K562 (cell line): ENCODE data around the gene TRERF1. TPM values are rescaled to one million over a fixed set of nuclear protein-coding genes. Genes with fewer than 3 reads are reported as not detected.

ENCODE experiments used
- ATAC-seq: fragments of 200-7000 bp; cut with Tn5 transposase; 3 replicates; pipeline ENCODE4 v1.9.1; 2020; ENCODE audit warnings: moderate library complexity
- BruUV-seq: library from RNA; stranded (reverse); fragments of 400-500 nt; replicated peaks from 2 replicates; lab custom pipeline; 2021; lab: Mats Ljungman, UMichigan
- CTCF ChIA-PET: fragments of 300-600 bp; formaldehyde crosslinking; extraction: SDS; loops from one replicate; lab custom pipeline; 2021; ENCODE audit warnings: low intra/inter-chr PET ratio; lab: Yijun Ruan, JAX
- POLR2A ChIA-PET: fragments of 300-600, 350-650 bp; sonication (Branson Sonifier 250); formaldehyde crosslinking; extraction: SDS; loops from one replicate; lab custom pipeline; 2021; ENCODE audit warnings: antibody characterized with exemption, inconsistent platforms; lab: Yijun Ruan, JAX
- DNase-seq, 4 experiments: peaks; one replicate each; pipeline versions ENCODE4 v3.0.0 to v3.0.0-alpha.2; 2011 to 2018; ENCODE audit warnings: low spot score in 3 of 4, mixed read lengths in 3 of 4; ENCODE audit errors: extremely low read depth in 1 of 4
- FAIRE-seq: peaks from 2 replicates; lab custom pipeline; 2011; peaks lifted over from hg19 to GRCh38; lab: Jason Lieb, UNC
- H2AFZ ChIP-seq: 2 replicates; pipeline ENCODE4 v1.6.0; 2011; ENCODE audit warnings: low read depth, low read length, control low read depth, inconsistent platforms
- H3K27ac ChIP-seq: fragments of 200-600 bp; 3 replicates; pipeline ENCODE4 v1.8.0; 2011; ENCODE audit warnings: low read depth, mild to moderate bottlenecking, control low read depth, inconsistent platforms, low read length, moderate library complexity, mixed read lengths; ENCODE audit errors: extremely low read depth
- H3K27me3 ChIP-seq, 2 experiments: fragments of 300-600 bp in 1 of 2; 2 replicates in 1 of 2; 3 replicates in 1 of 2; pipeline versions ENCODE4 v1.6.0 to v1.8.0; 2011; ENCODE audit warnings: inconsistent platforms in 2 of 2, low read length in 2 of 2, mild to moderate bottlenecking in 1 of 2, mixed read lengths in 1 of 2, moderate library complexity in 1 of 2; ENCODE audit not compliant: control insufficient read depth in 2 of 2, insufficient read depth in 2 of 2
- H3K36me3 ChIP-seq: fragments of 300-600 bp; 3 replicates; pipeline ENCODE4 v1.8.0; 2011; ENCODE audit warnings: mild to moderate bottlenecking, low read length, inconsistent platforms; ENCODE audit not compliant: control insufficient read depth, insufficient read depth
- H3K4me1 ChIP-seq, 2 experiments: fragments of 200-600 bp in 1 of 2; replicated peaks in 1 of 2; 2 replicates in 1 of 2; 3 replicates in 1 of 2; pipeline versions ENCODE4 v1.5.1 to v1.8.0; 2011; ENCODE audit warnings: inconsistent platforms in 2 of 2, low read length in 2 of 2, mild to moderate bottlenecking in 1 of 2, mixed read lengths in 1 of 2, moderate library complexity in 1 of 2; ENCODE audit not compliant: control insufficient read depth in 2 of 2, insufficient read depth in 2 of 2
- H3K4me2 ChIP-seq: 2 replicates; pipeline ENCODE4 v1.6.1; 2011; ENCODE audit warnings: low read length, control low read depth, inconsistent platforms, mixed read lengths; ENCODE audit not compliant: insufficient read depth
- H3K4me3 ChIP-seq: fragments of 200-600 bp; sonication (generic), shearing (Covaris generic); 2 replicates; pipeline ENCODE4 v1.5.1; 2016; ENCODE audit warnings: control low read depth, inconsistent platforms
- H3K79me2 ChIP-seq: fragments of 200-600 bp; 3 replicates; pipeline ENCODE4 v1.8.0; 2011; ENCODE audit warnings: low read length, inconsistent platforms; ENCODE audit not compliant: control insufficient read depth, insufficient read depth
- H3K9ac ChIP-seq, 2 experiments: 2 replicates each; pipeline versions ENCODE4 v1.6.0 to v1.6.1; 2011; ENCODE audit warnings: low read depth in 2 of 2, low read length in 2 of 2, control low read depth in 1 of 2, inconsistent platforms in 1 of 2, mild to moderate bottlenecking in 1 of 2, mixed read lengths in 1 of 2; ENCODE audit not compliant: insufficient read depth in 1 of 2
- H3K9me1 ChIP-seq: one replicate; pipeline ENCODE4 v1.6.0; 2011; ENCODE audit warnings: inconsistent platforms, mild to moderate bottlenecking, low read length, moderate library complexity; ENCODE audit not compliant: control insufficient read depth, insufficient read depth
- H3K9me3 ChIP-seq: replicated peaks from 2 replicates; pipeline ENCODE4 v1.5.1; 2011; ENCODE audit warnings: low read depth, low read length, inconsistent platforms; ENCODE audit not compliant: control insufficient read depth, insufficient read depth
- H4K20me1 ChIP-seq: replicated peaks from 2 replicates; pipeline ENCODE4 v1.6.1; 2011; ENCODE audit warnings: low read length, inconsistent platforms, mixed read lengths; ENCODE audit not compliant: control insufficient read depth, insufficient read depth
- CREM ChIP-seq: IDR thresholded peaks from 2 replicates; pipeline ENCODE4 v1.6.1; 2014; ENCODE audit warnings: antibody characterized with exemption, low read depth
- ZBTB40 ChIP-seq, 2 experiments: fragments of 450-650 bp in 1 of 2; sonication (generic) in 1 of 2; formaldehyde crosslinking in 1 of 2; IDR thresholded peaks; 2 replicates each; pipeline versions ENCODE4 v1.7.1 to v1.9.0; 2016 to 2022; ENCODE audit warnings: inconsistent platforms in 1 of 2, mild to moderate bottlenecking in 1 of 2, missing genetic modification reagents in 1 of 2
- WGBS: fragments of 100-300 bp; shearing (Covaris generic); methylation state at CpG from one replicate; pipeline ENCODE4 v1.1.6; 2016; ENCODE audit warnings: low coverage, mixed read lengths; ENCODE audit not compliant: insufficient coverage; ENCODE audit errors: missing lambda C conversion rate; 5-methylcytosine and 5-hydroxymethylcytosine counted together
- in situ Hi-C: fragments of 300-500 bp; cut with MboI; formaldehyde crosslinking; loops from 4 replicates; pipeline ENCODE4 v1.15.0; 2018; ENCODE audit warnings: inconsistent platforms, mixed read lengths
- intact Hi-C: fragments of 100-400 bp; cut with micrococcal nuclease; formaldehyde crosslinking; loops from 2 replicates; pipeline ENCODE4 v1.14.2; 2022
- polyA plus RNA-seq, 8 experiments: library from polyadenylated mRNA; depleted of rRNA in 4 of 8; stranded (reverse) in 5 of 8; unstranded in 3 of 8; fragments of >200 nt; fragmentation: Nextera tagmentation in 2 of 8; fragmentation: Illumina TruSeq in 1 of 8; extraction: Ambion mirVana in 2 of 8; extraction: Trizol in 1 of 8; gene quantifications; 2 replicates each; pipeline versions ENCODE4 v1.2.1 to v1.2.3, GENCODE V29; 2011 to 2014; ENCODE audit warnings: inconsistent platforms in 1 of 8, missing spikeins in 1 of 8
- total RNA-seq, 7 experiments: library from RNA; depleted of rRNA in 6 of 7; stranded (reverse); fragments of >200 nt in 6 of 7; fragmentation: Illumina TruSeq in 2 of 7; extraction: Trizol in 2 of 7; gene quantifications; 2 replicates each; pipeline versions ENCODE4 v1.2.1 to v1.2.3, GENCODE V29; 2011 to 2021; ENCODE audit warnings: low replicate concordance in 1 of 7
- TF ChIP-seq, protein P1 (sequence below): IDR thresholded peaks from 2 replicates; pipeline ENCODE4 v1.6.1; 2012; ENCODE audit warnings: low read depth, low read length, improper control_type of control experiment, borderline replicate concordance

Gene TRERF1
- total and polyA plus RNA-seq, 9 of the 15 experiments (the other 6 are each of a cell fraction or from before 2014, with no cell fraction given): 0.04 to 0.20 (median 0.07) TPM; not detected in 3

DNA sequence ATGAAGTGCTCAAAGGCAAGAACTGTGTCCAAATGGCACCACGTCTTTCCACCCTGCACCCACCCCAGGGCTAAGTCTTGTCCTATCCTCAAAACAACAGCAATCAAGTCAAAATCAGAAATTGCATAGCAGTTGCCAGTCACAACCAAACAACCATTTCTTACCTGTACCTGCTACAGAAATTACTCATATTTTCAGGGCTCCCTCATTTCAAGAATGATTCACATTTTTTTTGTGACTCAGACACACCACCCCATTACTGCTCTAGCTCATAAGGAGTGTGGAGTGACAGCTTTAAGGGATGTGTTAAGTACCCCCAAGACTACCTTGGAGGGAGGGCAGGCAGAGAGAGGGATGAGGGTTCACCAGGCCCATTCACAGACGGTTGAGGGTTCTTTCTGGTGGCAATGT, 111.7 kb downstream of the TRERF1 start:
- no peak overlapping the region for H3K4me2 ChIP-seq
- POLR2A ChIA-PET: interaction anchor here (0.9 to 1.0 kb wide), 2 partner anchors 10 to 73 kb away, joined by 3 to 4 read pairs; no protein-coding TSS in a partner anchor
- H3K27ac ChIP-seq: no peak overlapping the region
- H3K9ac ChIP-seq: no peak overlapping the region
- H3K27me3 ChIP-seq: peaks cover 32 to 54% of the 10 kb centered on the region in 2 experiments
- H4K20me1 ChIP-seq: no peaks in the 10 kb centered on the region; the same call in 1 of the 2 replicates
- no peak overlapping the region for H2AFZ ChIP-seq
- no peaks in the 10 kb centered on the region for H3K36me3 ChIP-seq
- peaks cover 0 to 9% of the 10 kb centered on the region in 2 experiments; a peak in 2 of 5 replicates for H3K4me1 ChIP-seq
- no peak for ATAC-seq
- TF ChIP-seq ZBTB40 (IDR thresholded peaks at IDR 0.05) (no peak), ZBTB40 (CRISPR knock-in tag; IDR thresholded peaks at IDR 0.05) (no peak), CREM (no peak)
- TF ChIP-seq, protein P1, sequence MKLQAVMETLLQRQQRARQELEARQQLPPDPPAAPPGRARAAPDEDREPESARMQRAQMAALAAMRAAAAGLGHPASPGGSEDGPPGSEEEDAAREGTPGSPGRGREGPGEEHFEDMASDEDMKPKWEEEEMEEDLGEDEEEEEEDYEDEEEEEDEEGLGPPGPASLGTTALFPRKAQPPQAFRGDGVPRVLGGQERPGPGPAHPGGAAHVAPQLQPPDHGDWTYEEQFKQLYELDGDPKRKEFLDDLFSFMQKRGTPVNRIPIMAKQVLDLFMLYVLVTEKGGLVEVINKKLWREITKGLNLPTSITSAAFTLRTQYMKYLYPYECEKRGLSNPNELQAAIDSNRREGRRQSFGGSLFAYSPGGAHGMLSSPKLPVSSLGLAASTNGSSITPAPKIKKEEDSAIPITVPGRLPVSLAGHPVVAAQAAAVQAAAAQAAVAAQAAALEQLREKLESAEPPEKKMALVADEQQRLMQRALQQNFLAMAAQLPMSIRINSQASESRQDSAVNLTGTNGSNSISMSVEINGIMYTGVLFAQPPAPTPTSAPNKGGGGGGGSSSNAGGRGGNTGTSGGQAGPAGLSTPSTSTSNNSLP: no peak
- TF ChIP-seq, all 486 proteins: peak for 0
- no peak overlapping the region for H3K4me3 ChIP-seq
- no peaks in the 10 kb centered on the region for H3K9me3 ChIP-seq
- CTCF ChIA-PET: no interaction called here
- no peaks in the 10 kb centered on the region for H3K9me1 ChIP-seq
- 6% methylated on average over 2 of the region's 2 CpGs for WGBS
- intact Hi-C loops (no loop called here), in situ Hi-C loops (no loop called here)
- no TSS peak for BruUV-seq
- DNase-seq (no peak), FAIRE-seq (no peak)
- H3K79me2 ChIP-seq: no peaks in the 10 kb centered on the region
